Caco-2 (cell line): Measurements from ENCODE around the gene TMEM132C. TPM values are rescaled to one million over a fixed set of nuclear protein-coding genes. Genes with fewer than 3 reads are reported as not detected.

Experiments
- BruUV-seq: library from RNA; stranded (reverse); fragments of 400-500 nt; replicated peaks from 2 replicates; lab custom pipeline; 2021; lab: Mats Ljungman, UMichigan
- CTCF ChIA-PET: fragments of 300-600 bp; sonication (Branson Sonifier 250); formaldehyde crosslinking; loops from one replicate; lab custom pipeline; 2022; ENCODE audit warnings: antibody characterized with exemption; lab: Charles Lee
- POLR2A ChIA-PET: fragments of 300-600 bp; sonication (Branson Sonifier 250); formaldehyde crosslinking; loops from one replicate; lab custom pipeline; 2022; ENCODE audit warnings: antibody characterized with exemption; lab: Charles Lee
- DNase-seq, 2 experiments: peaks; one replicate each; pipeline versions ENCODE4 v3.0.0 to v3.0.0-alpha.2; 2020 to 2022
- H3K27me3 ChIP-seq: replicated peaks from 2 replicates; pipeline ENCODE4 v1.6.0; 2011; ENCODE audit warnings: low read length; ENCODE audit not compliant: control insufficient read depth, insufficient read depth
- H3K36me3 ChIP-seq: 2 replicates; pipeline ENCODE4 v1.5.1; 2011; ENCODE audit warnings: low read length; ENCODE audit not compliant: control insufficient read depth, insufficient read depth
- H3K4me1 ChIP-seq: fragments of 250-450 bp; sonication (Bioruptor Pico); 2 replicates; pipeline ENCODE4 v1.5.1; 2020; ENCODE audit warnings: mild to moderate bottlenecking
- H3K4me3 ChIP-seq: 2 replicates; pipeline ENCODE4 v1.5.1; 2011; ENCODE audit warnings: low read depth, mild to moderate bottlenecking, control low read depth, low read length
- H3K9me3 ChIP-seq: fragments of 250-450 bp; sonication (Bioruptor Pico); 2 replicates; pipeline ENCODE4 v1.5.1; 2020; ENCODE audit warnings: mild to moderate bottlenecking, moderate library complexity
- H3K27ac Mint-ChIP-seq: one replicate; pipeline ENCODE4 v1.8.0; 2022; ENCODE audit warnings: mixed read lengths; ENCODE audit not compliant: unreplicated experiment
- H3K27me3 Mint-ChIP-seq: one replicate; pipeline ENCODE4 v1.8.0; 2022; ENCODE audit warnings: mixed read lengths; ENCODE audit not compliant: insufficient read depth, unreplicated experiment
- H3K36me3 Mint-ChIP-seq: one replicate; pipeline ENCODE4 v1.8.0; 2022; ENCODE audit warnings: mild to moderate bottlenecking, mixed read lengths; ENCODE audit not compliant: insufficient read depth, unreplicated experiment
- H3K4me1 Mint-ChIP-seq: one replicate; pipeline ENCODE4 v1.8.0; 2022; ENCODE audit warnings: low read depth, mixed read lengths; ENCODE audit not compliant: unreplicated experiment
- H3K4me3 Mint-ChIP-seq: one replicate; pipeline ENCODE4 v1.8.0; 2022; ENCODE audit warnings: mild to moderate bottlenecking, moderate library complexity, mixed read lengths; ENCODE audit not compliant: unreplicated experiment
- H3K9me3 Mint-ChIP-seq: one replicate; pipeline ENCODE4 v1.8.0; 2022; ENCODE audit warnings: mixed read lengths; ENCODE audit not compliant: unreplicated experiment
- intact Hi-C: fragments of 100-400 bp; cut with micrococcal nuclease; formaldehyde crosslinking; loops from one replicate; pipeline ENCODE4 v1.10.0; 2022; ENCODE audit not compliant: unreplicated experiment
- total RNA-seq: library from RNA; stranded (reverse); gene quantifications from 2 replicates; pipeline ENCODE4 v1.2.3, GENCODE V29; 2022
- TF ChIP-seq, protein P1 (sequence below), 2 experiments: fragments of 200-600 bp in 1 of 2; IDR thresholded peaks; 1 replicate in 1 of 2; 2 replicates in 1 of 2; pipeline versions ENCODE4 v1.5.1 to v1.8.0; 2011 to 2022; ENCODE audit warnings: antibody characterized with exemption in 1 of 2, control low read depth in 1 of 2, inconsistent platforms in 1 of 2, low read depth in 1 of 2, low read length in 1 of 2, mild to moderate bottlenecking in 1 of 2, moderate library complexity in 1 of 2; ENCODE audit not compliant: insufficient read depth in 1 of 2, severe bottlenecking in 1 of 2, unreplicated experiment in 1 of 2

The TMEM132C gene
- total RNA-seq, 1 experiment from 2014 or later: not detected

- no peaks in the 10 kb centered on the region for H3K27me3 Mint-ChIP-seq
- BruUV-seq: no TSS peak
- H3K4me3 Mint-ChIP-seq: no peak overlapping the region
- no peaks in the 10 kb centered on the region for H3K27me3 ChIP-seq
- no peaks in the 10 kb centered on the region for H3K36me3 ChIP-seq
- no peaks in the 10 kb centered on the region; the same call in 1 of the 2 replicates for H3K9me3 ChIP-seq
- H3K9me3 Mint-ChIP-seq: peaks cover 13% of the 10 kb centered on the region
- POLR2A ChIA-PET: no interaction called here
- intact Hi-C loops: no loop called here
- H3K4me3 ChIP-seq: no peak overlapping the region
- TF ChIP-seq, protein P1, sequence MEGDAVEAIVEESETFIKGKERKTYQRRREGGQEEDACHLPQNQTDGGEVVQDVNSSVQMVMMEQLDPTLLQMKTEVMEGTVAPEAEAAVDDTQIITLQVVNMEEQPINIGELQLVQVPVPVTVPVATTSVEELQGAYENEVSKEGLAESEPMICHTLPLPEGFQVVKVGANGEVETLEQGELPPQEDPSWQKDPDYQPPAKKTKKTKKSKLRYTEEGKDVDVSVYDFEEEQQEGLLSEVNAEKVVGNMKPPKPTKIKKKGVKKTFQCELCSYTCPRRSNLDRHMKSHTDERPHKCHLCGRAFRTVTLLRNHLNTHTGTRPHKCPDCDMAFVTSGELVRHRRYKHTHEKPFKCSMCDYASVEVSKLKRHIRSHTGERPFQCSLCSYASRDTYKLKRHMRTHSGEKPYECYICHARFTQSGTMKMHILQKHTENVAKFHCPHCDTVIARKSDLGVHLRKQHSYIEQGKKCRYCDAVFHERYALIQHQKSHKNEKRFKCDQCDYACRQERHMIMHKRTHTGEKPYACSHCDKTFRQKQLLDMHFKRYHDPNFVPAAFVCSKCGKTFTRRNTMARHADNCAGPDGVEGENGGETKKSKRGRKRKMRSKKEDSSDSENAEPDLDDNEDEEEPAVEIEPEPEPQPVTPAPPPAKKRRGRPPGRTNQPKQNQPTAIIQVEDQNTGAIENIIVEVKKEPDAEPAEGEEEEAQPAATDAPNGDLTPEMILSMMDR (IDR thresholded peaks at IDR 0.05; ENCODE audit: insufficient read depth in 1 of 2, low read depth in 1 of 2, low read length in 1 of 2, severe bottlenecking in 1 of 2, unreplicated experiment in 1 of 2): no peak
- H3K27ac Mint-ChIP-seq: no peak overlapping the region
- no peak for DNase-seq
- H3K4me1 ChIP-seq: no peaks in the 10 kb centered on the region
- H3K4me1 Mint-ChIP-seq: no peaks in the 10 kb centered on the region
- CTCF ChIA-PET: no interaction called here
- H3K36me3 Mint-ChIP-seq: no peaks in the 10 kb centered on the region
Measured at GRCh38 chr12:128322341-128322740, 55.4 kb downstream of the TMEM132C start.

GRCh38 chr12:128323145-128323920 is 56.4 kb downstream of the TMEM132C start:
- Histone ChIP-seq H3K27me3 (no peaks in the 10 kb centered on the region), H3K36me3 (no peaks in the 10 kb centered on the region), H3K9me3 (no peaks in the 10 kb centered on the region; the same call in 1 of the 2 replicates), H3K4me3 (no peak overlapping the region), H3K4me1 (no peaks in the 10 kb centered on the region)
- POLR2A ChIA-PET: no interaction called here
- no peaks in the 10 kb centered on the region for H3K4me1 Mint-ChIP-seq
- DNase-seq: no peak
- H3K36me3 Mint-ChIP-seq: no peaks in the 10 kb centered on the region
- H3K9me3 Mint-ChIP-seq: peaks cover 13% of the 10 kb centered on the region
- BruUV-seq: no TSS peak
- no peak overlapping the region for H3K27ac Mint-ChIP-seq
- TF ChIP-seq, protein P1 (IDR thresholded peaks at IDR 0.05; ENCODE audit: insufficient read depth in 1 of 2, low read depth in 1 of 2, low read length in 1 of 2, severe bottlenecking in 1 of 2, unreplicated experiment in 1 of 2): no peak
- H3K4me3 Mint-ChIP-seq: no peak overlapping the region
- intact Hi-C loops: no loop called here
- CTCF ChIA-PET: no interaction called here
- H3K27me3 Mint-ChIP-seq: no peaks in the 10 kb centered on the region

DNA sequence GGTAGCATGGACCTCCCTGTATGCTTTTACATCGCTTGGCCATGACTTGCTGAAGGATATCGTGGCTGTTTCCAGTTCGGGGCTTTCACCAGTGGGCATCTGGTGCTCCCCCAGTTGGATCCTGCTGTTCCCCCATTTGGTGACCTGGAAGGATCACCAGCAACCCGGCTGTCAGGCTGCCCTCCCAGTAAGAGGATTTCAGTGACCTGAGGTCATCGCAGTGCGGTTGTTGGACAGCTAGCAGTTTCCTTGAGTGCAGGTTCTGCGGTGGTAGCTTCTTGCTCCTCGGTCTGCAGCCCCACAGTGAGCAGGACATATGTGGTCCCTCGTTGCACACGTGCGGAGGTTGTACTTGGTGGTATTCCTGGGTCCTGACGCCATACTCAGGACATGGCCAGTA is 58.7 kb downstream of the TMEM132C start:
- no peaks in the 10 kb centered on the region; the same call in 1 of the 2 replicates for H3K9me3 ChIP-seq
- CTCF ChIA-PET: no interaction called here
- POLR2A ChIA-PET: no interaction called here
- intact Hi-C loops: no loop called here
- no peak overlapping the region for H3K4me3 ChIP-seq
- Mint-ChIP-seq H3K27ac (no peak overlapping the region), H3K36me3 (no peaks in the 10 kb centered on the region), H3K9me3 (peaks cover 13% of the 10 kb centered on the region), H3K4me1 (no peaks in the 10 kb centered on the region), H3K27me3 (no peaks in the 10 kb centered on the region), H3K4me3 (no peak overlapping the region)
- no TSS peak for BruUV-seq
- no peak for DNase-seq
- H3K27me3 ChIP-seq: no peaks in the 10 kb centered on the region
- H3K4me1 ChIP-seq: no peaks in the 10 kb centered on the region
- TF ChIP-seq, protein P1 (IDR thresholded peaks at IDR 0.05; ENCODE audit: insufficient read depth in 1 of 2, low read depth in 1 of 2, low read length in 1 of 2, severe bottlenecking in 1 of 2, unreplicated experiment in 1 of 2): no peak
- H3K36me3 ChIP-seq: no peaks in the 10 kb centered on the region
